PC-3 (cell line): ENCODE measurements around the gene EXOSC6. TPM values are rescaled to one million over a fixed set of nuclear protein-coding genes. Genes with fewer than 3 reads are reported as not detected.
A peak's percentile ranks its signal among the peaks of the same experiment; 100 is the strongest.
"Not testable (repeated sequence)": the region's sequence is repeated elsewhere in the genome, so short reads cannot be mapped to it uniquely, and the experiment has no call there.

Source experiments
- ATAC-seq: fragments of 200-7000 bp; cut with Tn5 transposase; 2 replicates; pipeline ENCODE4 v1.9.1; 2020; ENCODE audit warnings: mild to moderate bottlenecking, moderate library complexity
- BruUV-seq: library from RNA; stranded (reverse); fragments of 400-500 nt; replicated peaks from 2 replicates; lab custom pipeline; 2021; lab: Mats Ljungman, UMichigan
- CTCF ChIA-PET: fragments of 300-600 bp; sonication (Branson Sonifier 250); formaldehyde crosslinking; loops from one replicate; lab custom pipeline; 2022; ENCODE audit warnings: antibody characterized with exemption; lab: Charles Lee
- POLR2A ChIA-PET: fragments of 300-600 bp; sonication (Branson Sonifier 250); formaldehyde crosslinking; loops from one replicate; lab custom pipeline; 2022; ENCODE audit warnings: antibody characterized with exemption; ENCODE audit not compliant: unreplicated experiment; lab: Charles Lee
- DNase-seq: peaks from one replicate; pipeline ENCODE4 v3.0.0-alpha.2; 2015
- H2AFZ ChIP-seq: fragments of 300-600 bp; sonication (generic); 2 replicates; pipeline ENCODE4 v1.6.0; 2016; ENCODE audit warnings: antibody characterized with exemption, low read length
- H3F3A ChIP-seq: fragments of 300-600 bp; sonication (generic); one replicate; pipeline ENCODE4 v1.6.0; 2017; ENCODE audit warnings: antibody characterized with exemption, low read length, control low read depth, mild to moderate bottlenecking; ENCODE audit not compliant: unreplicated experiment
- H3K27ac ChIP-seq: fragments of 300-600 bp; sonication (generic); 2 replicates; pipeline ENCODE4 v1.5.1; 2016; ENCODE audit warnings: mild to moderate bottlenecking, low read length
- H3K27me3 ChIP-seq: fragments of 300-600 bp; sonication (generic); 2 replicates; pipeline ENCODE4 v1.6.1; 2016; ENCODE audit warnings: low read length, mixed read lengths
- H3K36me3 ChIP-seq: fragments of 300-600 bp; sonication (generic); 2 replicates; pipeline ENCODE4 v1.6.1; 2016; ENCODE audit warnings: low read depth, mixed run types, low read length, mixed read lengths
- H3K4me1 ChIP-seq: fragments of 300-600 bp; sonication (generic); 2 replicates; pipeline ENCODE4 v1.5.1; 2016; ENCODE audit warnings: low read length; ENCODE audit not compliant: insufficient read depth
- H3K4me2 ChIP-seq: fragments of 300-600 bp; sonication (generic); 2 replicates; pipeline ENCODE4 v1.6.0; 2016; ENCODE audit warnings: low read length
- H3K4me3 ChIP-seq: fragments of 300-600 bp; sonication (generic); 2 replicates; pipeline ENCODE4 v1.5.1; 2016; ENCODE audit warnings: mild to moderate bottlenecking, low read length, mixed read lengths
- H3K79me2 ChIP-seq: fragments of 300-600 bp; sonication (generic); 2 replicates; pipeline ENCODE4 v1.6.1; 2017; ENCODE audit warnings: low read length, mixed read lengths
- H3K9ac ChIP-seq: fragments of 300-600 bp; sonication (generic); 2 replicates; pipeline ENCODE4 v1.6.0; 2016; ENCODE audit warnings: mild to moderate bottlenecking, low read length
- H3K9me2 ChIP-seq: fragments of 300-600 bp; sonication (generic); replicated peaks from 2 replicates; pipeline ENCODE4 v1.6.1; 2016; ENCODE audit warnings: mixed run types, low read length, mixed read lengths
- H3K9me3 ChIP-seq: fragments of 300-600 bp; sonication (generic); 2 replicates; pipeline ENCODE4 v1.6.1; 2016; ENCODE audit warnings: low read length, mixed read lengths
- H4K20me1 ChIP-seq: fragments of 300-600 bp; sonication (generic); 2 replicates; pipeline ENCODE4 v1.6.1; 2016; ENCODE audit warnings: low read length, mixed read lengths
- CTCF ChIP-seq: fragments of 300-600 bp; sonication (generic); conservative IDR thresholded peaks from 2 replicates; pipeline ENCODE4 v1.5.1; 2017; ENCODE audit warnings: antibody characterized with exemption, low read depth, mild to moderate bottlenecking, low read length
- EZH2 ChIP-seq: fragments of 300-600 bp; sonication (generic); IDR thresholded peaks from one replicate; pipeline ENCODE4 v1.6.1; 2017; ENCODE audit warnings: antibody characterized with exemption, mild to moderate bottlenecking, low read length; ENCODE audit not compliant: unreplicated experiment
- EZH2phosphoT487 ChIP-seq: fragments of 300-600 bp; sonication (generic); IDR thresholded peaks from 2 replicates; pipeline ENCODE4 v1.6.1; 2018; ENCODE audit warnings: mild to moderate bottlenecking, antibody characterized with exemption, low read length, borderline replicate concordance
- intact Hi-C: fragments of 100-400 bp; cut with micrococcal nuclease; formaldehyde crosslinking; loops from 2 replicates; pipeline ENCODE4 v1.9.0; 2023
- total RNA-seq: library from RNA; depleted of rRNA; stranded (reverse); fragments of >200 nt; gene quantifications from 2 replicates; pipeline ENCODE4 v1.2.3, GENCODE V29; 2014

Gene EXOSC6
- total RNA-seq, 1 experiment from 2014 or later: 21.4 TPM

GRCh38 chr16:70250748-70251628, 752 bp downstream of the EXOSC6 start:
- DNase-seq: peak; percentile 23
- peak overlapping the region; percentile 92 for H3K4me2 ChIP-seq
- peak overlapping the region; percentile 87 for H3K9ac ChIP-seq
- no peaks in the 10 kb centered on the region for H3K4me1 ChIP-seq
- peaks cover 6% of the 10 kb centered on the region; the same call in 1 of the 2 replicates for H4K20me1 ChIP-seq
- BruUV-seq: no TSS peak
- H2AFZ ChIP-seq: 0 out of 2 replicates have a peak overlapping the region, but pooled peaks have one; percentile 30
- ATAC-seq: peak; percentile 51
- H3K9me3 ChIP-seq: no peaks in the 10 kb centered on the region
- no peaks in the 10 kb centered on the region for H3K27me3 ChIP-seq
- no peaks in the 10 kb centered on the region for H3F3A ChIP-seq
- intact Hi-C loops: no loop called here
- POLR2A ChIA-PET: interaction anchor here (1.2 kb wide), 1 partner anchor 130 kb away, joined by 5 read pairs; no protein-coding TSS in a partner anchor
- peak overlapping the region; percentile 93 for H3K4me3 ChIP-seq
- peaks cover 22% of the 10 kb centered on the region for H3K36me3 ChIP-seq
- CTCF ChIA-PET: interaction anchor here (0.6 to 0.9 kb wide), 2 partner anchors 89 to 251 kb away, joined by 3 to 6 read pairs; no protein-coding TSS in a partner anchor
- H3K9me2 ChIP-seq: no peaks in the 10 kb centered on the region
- TF ChIP-seq CTCF: no peak; the same call in 1 of the 2 replicates
- TF ChIP-seq EZH2: no peak
- no peak for TF ChIP-seq EZH2phosphoT487
- peaks cover 35% of the 10 kb centered on the region for H3K79me2 ChIP-seq
- H3K27ac ChIP-seq: no peak overlapping the region

DNA sequence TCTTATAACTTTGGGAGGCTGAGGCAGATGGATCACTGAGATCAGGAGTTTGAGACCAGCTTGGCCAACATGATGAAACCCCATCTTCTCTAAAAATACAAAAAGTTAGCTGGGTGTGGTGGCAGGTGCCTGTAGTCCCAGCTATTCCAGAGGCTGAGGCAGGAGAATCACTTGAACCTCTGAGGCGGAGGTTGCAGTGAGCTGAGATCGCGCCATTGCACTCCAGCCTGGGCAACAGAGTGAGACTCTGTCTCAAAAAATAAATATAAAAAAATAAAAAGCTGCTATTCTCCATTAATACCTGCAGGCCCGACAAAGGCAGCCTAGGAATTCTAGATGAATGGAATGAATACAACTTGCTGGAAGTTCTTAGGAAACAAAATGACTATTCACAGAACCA, 2.0 kb downstream of the EXOSC6 start:
- H3F3A ChIP-seq, H3K27me3 ChIP-seq, H4K20me1 ChIP-seq, H3K9me3 ChIP-seq, POLR2A ChIA-PET, H2AFZ ChIP-seq, BruUV-seq, H3K9me2 ChIP-seq, ATAC-seq, H3K27ac ChIP-seq, CTCF ChIA-PET, intact Hi-C loops, DNase-seq, H3K4me1 ChIP-seq: not testable (repeated sequence)
- Histone ChIP-seq H3K4me2 (peak overlapping the region; percentile 92), H3K79me2 (peaks cover 35% of the 10 kb centered on the region), H3K36me3 (peaks cover 16% of the 10 kb centered on the region), H3K4me3 (peak overlapping the region; percentile 93), H3K9ac (peak overlapping the region; percentile 83; the same call in 1 of the 2 replicates)

GRCh38 chr16:70238773-70239172, 13.0 kb downstream of the EXOSC6 start:
- DNase-seq, H3K4me1 ChIP-seq, H3K4me2 ChIP-seq, H3K36me3 ChIP-seq, POLR2A ChIA-PET, H3K9ac ChIP-seq, H3K79me2 ChIP-seq, H3K9me2 ChIP-seq, H3K27ac ChIP-seq, intact Hi-C loops, H4K20me1 ChIP-seq, CTCF ChIA-PET, ATAC-seq, H2AFZ ChIP-seq, H3K27me3 ChIP-seq, BruUV-seq, H3K9me3 ChIP-seq, H3F3A ChIP-seq, H3K4me3 ChIP-seq: not testable (repeated sequence)

DNA sequence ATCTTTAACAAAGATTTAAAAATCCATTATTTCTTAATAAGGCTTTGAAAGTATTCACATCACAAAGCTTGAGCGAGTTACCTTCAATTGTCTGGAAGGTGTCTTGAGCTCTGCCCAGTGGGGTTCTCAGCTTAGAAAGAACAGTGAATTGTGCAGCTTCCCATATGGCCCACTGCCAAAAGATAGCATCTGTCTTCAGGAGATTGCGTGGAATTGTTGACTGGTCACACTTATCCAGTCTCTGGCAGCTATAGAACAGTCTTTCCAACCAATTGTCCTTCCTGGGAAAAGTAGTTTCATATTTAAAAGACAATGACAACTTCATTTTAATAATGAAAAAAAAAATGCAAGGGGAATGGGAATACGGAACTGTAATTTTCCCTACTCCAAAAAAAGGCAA, 19.9 kb downstream of the EXOSC6 start:
- H3K9me3 ChIP-seq, POLR2A ChIA-PET, DNase-seq, H3K4me2 ChIP-seq, H3K27ac ChIP-seq, H3K4me1 ChIP-seq, intact Hi-C loops, H3K9me2 ChIP-seq, BruUV-seq, CTCF ChIA-PET, H2AFZ ChIP-seq, H3K36me3 ChIP-seq, ATAC-seq, H3K4me3 ChIP-seq, H3K79me2 ChIP-seq, H3K27me3 ChIP-seq, H3K9ac ChIP-seq, H4K20me1 ChIP-seq, H3F3A ChIP-seq: not testable (repeated sequence)

- H2AFZ ChIP-seq, POLR2A ChIA-PET, H4K20me1 ChIP-seq, intact Hi-C loops, H3K9me3 ChIP-seq, CTCF ChIA-PET, H3K9ac ChIP-seq, DNase-seq, BruUV-seq, ATAC-seq, H3K27ac ChIP-seq, H3K4me1 ChIP-seq, H3F3A ChIP-seq, H3K9me2 ChIP-seq, H3K27me3 ChIP-seq, H3K4me3 ChIP-seq, H3K79me2 ChIP-seq, H3K36me3 ChIP-seq, H3K4me2 ChIP-seq: not testable (repeated sequence)
Measured at GRCh38 chr16:70226024-70226423, 25.7 kb downstream of the EXOSC6 start.
